GM12878 (cell line): ENCODE results near the gene MBD2. TPM values are rescaled to one million over a fixed set of nuclear protein-coding genes. Genes with fewer than 3 reads are reported as not detected.
A peak's percentile ranks its signal among the peaks of the same experiment; 100 is the strongest.

Source experiments
- ATAC-seq: fragments of 200-7000 bp; cut with Tn5 transposase; 3 replicates; pipeline ENCODE4 v1.9.1; 2020; ENCODE audit warnings: mild to moderate bottlenecking, moderate library complexity
- BruUV-seq: library from RNA; stranded (reverse); fragments of 400-500 nt; replicated peaks from 2 replicates; lab custom pipeline; 2021; lab: Mats Ljungman, UMichigan
- CTCF ChIA-PET: fragments of 300-600 bp; sonication (Branson Sonifier 250); formaldehyde crosslinking; extraction: SDS; loops from one replicate; lab custom pipeline; 2021; ENCODE audit warnings: inconsistent platforms; lab: Yijun Ruan, JAX
- POLR2A ChIA-PET: fragments of 350-600 bp; formaldehyde crosslinking; extraction: SDS; loops from one replicate; lab custom pipeline; 2021; ENCODE audit warnings: inconsistent platforms; lab: Charles Lee
- RAD21 ChIA-PET: fragments of 300-600 bp; sonication (Branson Sonifier 250); formaldehyde crosslinking; loops from one replicate; lab custom pipeline; 2023; ENCODE audit warnings: antibody characterized with exemption; ENCODE audit not compliant: unreplicated experiment; lab: Charles Lee
- SMC1A ChIA-PET: fragments of 300-600 bp; sonication (Branson Sonifier 250); formaldehyde crosslinking; loops from one replicate; lab custom pipeline; 2023; ENCODE audit not compliant: unreplicated experiment, uncharacterized antibody; lab: Charles Lee
- DNase-seq: peaks from one replicate; pipeline ENCODE4 v3.0.0-alpha.2; 2011; ENCODE audit warnings: low read depth, low spot score
- FAIRE-seq: peaks from 3 replicates; lab custom pipeline; 2011; peaks lifted over from hg19 to GRCh38; lab: Jason Lieb, UNC
- H2AFZ ChIP-seq: 2 replicates; pipeline ENCODE4 v1.6.0; 2011; ENCODE audit warnings: low read depth, low read length, control low read depth; ENCODE audit not compliant: control insufficient read depth
- H3K27ac ChIP-seq: 2 replicates; pipeline ENCODE4 v1.5.1; 2011; ENCODE audit warnings: control low read depth; ENCODE audit not compliant: control insufficient read depth, insufficient read depth
- H3K27me3 ChIP-seq, 2 experiments: replicated peaks in 1 of 2; 2 replicates each; pipeline versions ENCODE4 v1.6.0 to v1.6.1; 2011; ENCODE audit warnings: low read length in 1 of 2; ENCODE audit not compliant: control insufficient read depth in 2 of 2, insufficient read depth in 2 of 2
- H3K36me3 ChIP-seq, 2 experiments: 2 replicates each; pipeline ENCODE4 v1.5.1; 2011; ENCODE audit warnings: low read length in 1 of 2; ENCODE audit not compliant: control insufficient read depth in 2 of 2, insufficient read depth in 2 of 2
- H3K4me1 ChIP-seq: 2 replicates; pipeline ENCODE4 v1.6.1; 2011; ENCODE audit warnings: mild to moderate bottlenecking, low read length, moderate library complexity, mixed read lengths; ENCODE audit not compliant: control insufficient read depth, insufficient read depth
- H3K4me2 ChIP-seq: 2 replicates; pipeline ENCODE4 v1.6.0; 2011; ENCODE audit warnings: control low read depth; ENCODE audit not compliant: control insufficient read depth, insufficient read depth
- H3K4me3 ChIP-seq: fragments of 200-600 bp; sonication (generic); 2 replicates; pipeline ENCODE4 v1.5.1; 2016
- H3K79me2 ChIP-seq: 2 replicates; pipeline ENCODE4 v1.6.0; 2011; ENCODE audit warnings: low read length; ENCODE audit not compliant: control insufficient read depth, insufficient read depth
- H3K9ac ChIP-seq: 2 replicates; pipeline ENCODE4 v1.8.0; 2011; ENCODE audit warnings: low read length, control low read depth, mixed read lengths; ENCODE audit not compliant: control insufficient read depth, insufficient read depth
- H3K9me3 ChIP-seq: replicated peaks from 3 replicates; pipeline ENCODE4 v1.5.1; 2011; ENCODE audit warnings: mild to moderate bottlenecking, low read length; ENCODE audit not compliant: control insufficient read depth, insufficient read depth
- H4K20me1 ChIP-seq: 2 replicates; pipeline ENCODE4 v1.6.0; 2011; ENCODE audit not compliant: control insufficient read depth, insufficient read depth
- ATF7 ChIP-seq: fragments of 450-650 bp; IDR thresholded peaks from 2 replicates; pipeline ENCODE4 v1.6.1; 2016; ENCODE audit warnings: low read depth, mild to moderate bottlenecking
- BHLHE40 ChIP-seq, 2 experiments: fragments of 450-650 bp in 1 of 2; IDR thresholded peaks; 2 replicates each; pipeline ENCODE4 v1.6.1; 2011 to 2017; ENCODE audit warnings: low read depth in 2 of 2, borderline replicate concordance in 1 of 2, improper control_type of control experiment in 1 of 2, low read length in 1 of 2, mild to moderate bottlenecking in 1 of 2
- BMI1 ChIP-seq: fragments of 450-650 bp; IDR thresholded peaks from 2 replicates; pipeline ENCODE4 v1.6.1; 2016; ENCODE audit warnings: mild to moderate bottlenecking, moderate library complexity, borderline replicate concordance
- CREM ChIP-seq: IDR thresholded peaks from 2 replicates; pipeline ENCODE4 v1.6.1; 2014; ENCODE audit warnings: antibody characterized with exemption, low read depth
- DPF2 ChIP-seq: fragments of 450-650 bp; IDR thresholded peaks from 2 replicates; pipeline ENCODE4 v1.6.1; 2017; ENCODE audit warnings: mild to moderate bottlenecking
- EED ChIP-seq: sonication (generic); IDR thresholded peaks from 2 replicates; pipeline ENCODE4 v1.6.1; 2016; ENCODE audit warnings: antibody characterized with exemption, low read depth
- EP300 ChIP-seq, 2 experiments: fragments of 150-350 bp in 1 of 2; IDR thresholded peaks; 2 replicates each; pipeline ENCODE4 v1.6.1; 2011 to 2012; ENCODE audit warnings: low read depth in 2 of 2, low read length in 2 of 2, borderline replicate concordance in 1 of 2, improper control_type of control experiment in 1 of 2, inconsistent platforms in 1 of 2; ENCODE audit not compliant: control insufficient read depth in 1 of 2
- ETV6 ChIP-seq, 2 experiments: fragments of 450-650 bp in 1 of 2; IDR thresholded peaks in 1 of 2; conservative IDR thresholded peaks in 1 of 2; 2 replicates each; pipeline ENCODE4 v1.6.1; 2014; ENCODE audit warnings: antibody characterized with exemption in 1 of 2, borderline replicate concordance in 1 of 2, low read depth in 1 of 2, mild to moderate bottlenecking in 1 of 2, moderate library complexity in 1 of 2
- FOXK2 ChIP-seq: fragments of 450-650 bp; IDR thresholded peaks from 2 replicates; pipeline ENCODE4 v1.6.1; 2017; ENCODE audit warnings: mild to moderate bottlenecking, moderate library complexity
- FOXM1 ChIP-seq: IDR thresholded peaks from 2 replicates; pipeline ENCODE4 v1.6.1; 2012; ENCODE audit warnings: low read depth, mild to moderate bottlenecking, inconsistent platforms, low read length, moderate library complexity
- GABPA ChIP-seq: IDR thresholded peaks from 2 replicates; pipeline ENCODE4 v1.6.1; 2014; ENCODE audit warnings: antibody characterized with exemption, low read depth, mild to moderate bottlenecking, inconsistent platforms
- IKZF2 ChIP-seq, 2 experiments: fragments of 450-650 bp; IDR thresholded peaks; 2 replicates each; pipeline ENCODE4 v1.6.1; 2017; ENCODE audit warnings: mild to moderate bottlenecking in 2 of 2, moderate library complexity in 2 of 2
- JUNB ChIP-seq: IDR thresholded peaks from 2 replicates; pipeline ENCODE4 v1.6.1; 2016; ENCODE audit warnings: antibody characterized with exemption, mild to moderate bottlenecking
- KDM1A ChIP-seq: fragments of 200-600 bp; sonication (generic); IDR thresholded peaks from 2 replicates; pipeline ENCODE4 v1.6.1; 2016; ENCODE audit warnings: borderline replicate concordance
- MEF2A ChIP-seq: IDR thresholded peaks from 2 replicates; pipeline ENCODE4 v1.6.1; 2011; ENCODE audit warnings: low read depth, mild to moderate bottlenecking, low read length, moderate library complexity; ENCODE audit not compliant: insufficient read depth
- MTA2 ChIP-seq: fragments of 450-650 bp; IDR thresholded peaks from 2 replicates; pipeline ENCODE4 v1.6.1; 2016; ENCODE audit warnings: low read depth, mild to moderate bottlenecking, moderate library complexity
- NR2F1 ChIP-seq: fragments of 450-650 bp; conservative IDR thresholded peaks from 2 replicates; pipeline ENCODE4 v1.6.1; 2017; ENCODE audit warnings: mild to moderate bottlenecking
- SP1 ChIP-seq: IDR thresholded peaks from one replicate; pipeline ENCODE4 v1.6.1; 2011; ENCODE audit warnings: low read depth, low read length
- SPI1 ChIP-seq: IDR thresholded peaks from 2 replicates; pipeline ENCODE4 v1.6.1; 2011; ENCODE audit warnings: low read depth, mild to moderate bottlenecking, low read length, moderate library complexity, borderline replicate concordance; ENCODE audit not compliant: insufficient read depth
- SREBF1 ChIP-seq: IDR thresholded peaks from 2 replicates; pipeline ENCODE4 v1.6.1; 2012; ENCODE audit warnings: mild to moderate bottlenecking, low read length
- TCF12 ChIP-seq: IDR thresholded peaks from 2 replicates; pipeline ENCODE4 v1.6.1; 2011; ENCODE audit warnings: low read depth, mild to moderate bottlenecking, low read length
- TCF3 ChIP-seq: IDR thresholded peaks from 2 replicates; pipeline ENCODE4 v1.6.1; 2012; ENCODE audit warnings: low read depth, mild to moderate bottlenecking, low read length, borderline replicate concordance; ENCODE audit not compliant: insufficient read depth
- YBX1 ChIP-seq: fragments of 450-650 bp; IDR thresholded peaks from 2 replicates; pipeline ENCODE4 v1.6.1; 2016; ENCODE audit warnings: antibody characterized with exemption
- WGBS: methylation state at CpG from one replicate; pipeline ENCODE4 v1.1.6; 2016; ENCODE audit warnings: low lambda C conversion rate; ENCODE audit not compliant: insufficient replicate concordance, insufficient coverage; ENCODE audit errors: missing lambda C conversion rate; 5-methylcytosine and 5-hydroxymethylcytosine counted together
- in situ Hi-C: fragments of 300-500 bp; cut with MboI; formaldehyde crosslinking; loops from 9 replicates; pipeline ENCODE4 v1.14.3; 2018; ENCODE audit warnings: mixed read lengths
- intact Hi-C: fragments of 100-400 bp; cut with micrococcal nuclease; formaldehyde crosslinking; loops from one replicate; pipeline ENCODE4 v1.14.2; 2022; ENCODE audit not compliant: unreplicated experiment
- polyA plus RNA-seq, 11 experiments: library from polyadenylated mRNA; depleted of rRNA in 4 of 11; unstranded in 6 of 11; stranded (reverse) in 5 of 11; fragments of >200 nt; fragmentation: Nextera tagmentation in 4 of 11; fragmentation: Illumina TruSeq in 1 of 11; extraction: Ambion mirVana in 4 of 11; extraction: Trizol in 1 of 11; gene quantifications; 1 replicate in 1 of 11; 2 replicates in 10 of 11; pipeline versions ENCODE4 v1.2.1 to v1.2.3, GENCODE V29; 2011 to 2016; ENCODE audit warnings: inconsistent platforms in 2 of 11, missing spikeins in 2 of 11, low read depth in 1 of 11
- total RNA-seq, 4 experiments: library from RNA; depleted of rRNA in 3 of 4; stranded (reverse); fragments of >200 nt in 3 of 4; fragmentation: Illumina TruSeq in 1 of 4; extraction: Trizol in 1 of 4; gene quantifications; 2 replicates each; pipeline versions ENCODE4 v1.2.1 to v1.2.3, GENCODE V29; 2013 to 2021
- TF ChIP-seq, protein P1 (sequence below): fragments of 450-650 bp; IDR thresholded peaks from 2 replicates; pipeline ENCODE4 v1.6.1; 2017; ENCODE audit warnings: mild to moderate bottlenecking, low read depth, inconsistent platforms; ENCODE audit not compliant: poor library complexity, severe bottlenecking

Gene MBD2
- total and polyA plus RNA-seq, 10 of the 15 experiments (the other 5 are each of a cell fraction or from before 2014, with no cell fraction given) = 24.1 to 276 (median 57.9) TPM

DNA sequence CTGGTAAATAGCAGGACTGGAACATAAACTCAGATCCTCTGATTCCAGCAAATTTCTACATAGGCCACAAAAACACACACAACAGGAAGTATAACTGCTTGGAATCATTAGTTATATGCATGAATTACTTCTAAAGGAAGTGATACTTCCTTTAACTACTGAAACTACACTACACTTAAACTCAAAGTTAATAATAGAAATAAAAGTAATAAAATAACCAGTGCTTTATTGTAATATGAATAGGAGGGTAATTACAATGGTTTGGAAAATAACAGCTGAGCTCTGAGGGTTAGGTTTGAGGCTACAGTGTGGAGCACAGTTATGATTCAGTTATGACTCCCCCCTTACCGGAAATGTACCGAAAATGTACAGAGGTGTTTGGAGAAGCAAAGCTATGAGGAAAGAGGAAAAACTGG is 26.4 kb upstream of the MBD2 start:
- SMC1A ChIA-PET = interaction anchor here (0.7 to 3.8 kb wide), 12 partner anchors 10 to 103 kb away, joined by 3 to 15 read pairs (median 5); partner anchors contain the start of gene POLI
- CTCF ChIA-PET = interaction anchor here (0.8 to 2.5 kb wide), 9 partner anchors 10 to 120 kb away, joined by 3 to 14 read pairs (median 5); partner anchors contain the start of genes MBD2 and POLI
- no TSS peak for BruUV-seq
- Histone ChIP-seq H3K4me3 (no peak overlapping the region), H3K79me2 (no peaks in the 10 kb centered on the region), H2AFZ (no peak overlapping the region), H3K9me3 (no peaks in the 10 kb centered on the region; the same call in 2 of the 3 replicates), H4K20me1 (no peaks in the 10 kb centered on the region), H3K4me2 (peak overlapping the region; percentile 65), H3K27ac (peak overlapping the region; percentile 53; the same call in 1 of the 2 replicates), H3K27me3 (no peaks in the 10 kb centered on the region), H3K9ac (no peak overlapping the region), H3K4me1 (peaks cover 34% of the 10 kb centered on the region), H3K36me3 (no peaks in the 10 kb centered on the region)
- in situ Hi-C loops = loop anchor here (25.0 kb wide), 1 partner anchor 1061 kb away; no protein-coding TSS in a partner anchor
- POLR2A ChIA-PET = interaction anchor here (1.1 to 1.9 kb wide), 4 partner anchors 10 to 88 kb away, joined by 3 to 7 read pairs (median 4); no protein-coding TSS in a partner anchor
- DNase-seq (peak; percentile 54), ATAC-seq (peak; percentile 88), FAIRE-seq (no peak)
- 0% methylated on average over 2 of the region's 2 CpGs for WGBS
- intact Hi-C loops = loop anchor here (1.0 kb wide), 3 partner anchors 11 to 34 kb away; no protein-coding TSS in a partner anchor
- RAD21 ChIA-PET = interaction anchor here (0.7 to 1.7 kb wide), 4 partner anchors 16 to 47 kb away, joined by 3 to 6 read pairs (median 4); no protein-coding TSS in a partner anchor
- TF ChIP-seq NR2F1 (peak; percentile 73), ETV6 (conservative IDR thresholded peaks at IDR 0.05 in 1 of 2, IDR thresholded peaks at IDR 0.05 in 1 of 2; ENCODE audit: borderline replicate concordance in 1 of 2, low read depth in 1 of 2) (peak in 1 of 2 experiments; percentile 79; a peak in 2 of 4 replicates), DPF2 (peak; percentile 66), ATF7 (peak; percentile 65), CREM (peak; percentile 69), BMI1 (peak; percentile 67; the same call in 1 of the 2 replicates), JUNB (peak; percentile 91), EP300 (IDR thresholded peaks at IDR 0.05; ENCODE audit: borderline replicate concordance in 1 of 2, control insufficient read depth in 1 of 2, low read depth in 2 of 2, low read length in 2 of 2) (peak; percentile 17 to 83; a peak in 3 of 4 replicates), SP1 (no peak), TCF12 (0 out of 2 replicates have a peak, but pooled peaks have one; percentile 63), BHLHE40 (IDR thresholded peaks at IDR 0.05; ENCODE audit: borderline replicate concordance in 1 of 2, low read depth in 2 of 2, low read length in 1 of 2) (peak in 1 of 2 experiments; percentile 34; a peak in 1 of 4 replicates), KDM1A (no peak), TCF3 (0 out of 2 replicates have a peak, but pooled peaks have one; percentile 49), GABPA (peak; percentile 59), IKZF2 (IDR thresholded peaks at IDR 0.05) (peak; percentile 91), SPI1 (peak; percentile 63; the same call in 1 of the 2 replicates), MEF2A (peak; percentile 95), EED (peak; percentile 81; the same call in 1 of the 2 replicates), FOXK2 (no peak), FOXM1 (peak; percentile 90; the same call in 1 of the 2 replicates), MTA2 (peak; percentile 91), SREBF1 (peak; percentile 8; the same call in 1 of the 2 replicates), YBX1 (no peak)
- TF ChIP-seq, protein P1, sequence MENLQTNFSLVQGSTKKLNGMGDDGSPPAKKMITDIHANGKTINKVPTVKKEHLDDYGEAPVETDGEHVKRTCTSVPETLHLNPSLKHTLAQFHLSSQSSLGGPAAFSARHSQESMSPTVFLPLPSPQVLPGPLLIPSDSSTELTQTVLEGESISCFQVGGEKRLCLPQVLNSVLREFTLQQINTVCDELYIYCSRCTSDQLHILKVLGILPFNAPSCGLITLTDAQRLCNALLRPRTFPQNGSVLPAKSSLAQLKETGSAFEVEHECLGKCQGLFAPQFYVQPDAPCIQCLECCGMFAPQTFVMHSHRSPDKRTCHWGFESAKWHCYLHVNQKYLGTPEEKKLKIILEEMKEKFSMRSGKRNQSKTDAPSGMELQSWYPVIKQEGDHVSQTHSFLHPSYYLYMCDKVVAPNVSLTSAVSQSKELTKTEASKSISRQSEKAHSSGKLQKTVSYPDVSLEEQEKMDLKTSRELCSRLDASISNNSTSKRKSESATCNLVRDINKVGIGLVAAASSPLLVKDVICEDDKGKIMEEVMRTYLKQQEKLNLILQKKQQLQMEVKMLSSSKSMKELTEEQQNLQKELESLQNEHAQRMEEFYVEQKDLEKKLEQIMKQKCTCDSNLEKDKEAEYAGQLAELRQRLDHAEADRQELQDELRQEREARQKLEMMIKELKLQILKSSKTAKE = peak; percentile 64
